ENCODE data around the gene VSIG8.

Gene VSIG8

GRCh38 chr1:159900086-159900680 lies 37.7 kb upstream of the VSIG8 start, which contains the start of gene CFAP45:
Gene CFAP45 (minus strand): TSS chr1:159900165. CDS start chr1:159900098, 67 bp downstream.
- peak within 1 kb of the TSS; percentile 75 for H3K27ac ChIP-seq
- TF ChIP-seq, protein P1, sequence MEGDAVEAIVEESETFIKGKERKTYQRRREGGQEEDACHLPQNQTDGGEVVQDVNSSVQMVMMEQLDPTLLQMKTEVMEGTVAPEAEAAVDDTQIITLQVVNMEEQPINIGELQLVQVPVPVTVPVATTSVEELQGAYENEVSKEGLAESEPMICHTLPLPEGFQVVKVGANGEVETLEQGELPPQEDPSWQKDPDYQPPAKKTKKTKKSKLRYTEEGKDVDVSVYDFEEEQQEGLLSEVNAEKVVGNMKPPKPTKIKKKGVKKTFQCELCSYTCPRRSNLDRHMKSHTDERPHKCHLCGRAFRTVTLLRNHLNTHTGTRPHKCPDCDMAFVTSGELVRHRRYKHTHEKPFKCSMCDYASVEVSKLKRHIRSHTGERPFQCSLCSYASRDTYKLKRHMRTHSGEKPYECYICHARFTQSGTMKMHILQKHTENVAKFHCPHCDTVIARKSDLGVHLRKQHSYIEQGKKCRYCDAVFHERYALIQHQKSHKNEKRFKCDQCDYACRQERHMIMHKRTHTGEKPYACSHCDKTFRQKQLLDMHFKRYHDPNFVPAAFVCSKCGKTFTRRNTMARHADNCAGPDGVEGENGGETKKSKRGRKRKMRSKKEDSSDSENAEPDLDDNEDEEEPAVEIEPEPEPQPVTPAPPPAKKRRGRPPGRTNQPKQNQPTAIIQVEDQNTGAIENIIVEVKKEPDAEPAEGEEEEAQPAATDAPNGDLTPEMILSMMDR (conservative IDR thresholded peaks at IDR 0.05): no peak

DNA sequence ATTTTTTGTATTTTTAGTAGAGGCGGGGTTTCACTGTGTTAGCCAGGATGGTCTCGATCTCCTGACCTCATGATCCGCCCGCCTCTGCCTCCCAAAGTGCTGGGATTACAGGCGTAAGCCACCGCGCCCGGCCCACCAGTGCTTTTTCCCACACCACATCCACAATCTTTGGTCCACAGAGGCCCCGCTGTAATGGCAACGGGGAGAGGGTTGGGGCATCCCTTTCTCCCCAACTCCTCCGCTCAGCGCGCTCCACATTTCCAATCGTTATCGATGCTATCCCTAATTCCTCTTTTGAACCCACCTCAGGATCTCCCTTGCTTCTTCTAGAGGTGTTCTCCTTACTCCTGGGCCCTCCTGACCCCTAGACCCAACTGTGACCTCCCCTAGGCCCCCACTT lies 37.2 kb upstream of the VSIG8 start:
- H3K27ac ChIP-seq: peak overlapping the region; percentile 75

GRCh38 chr1:159898527-159898926 lies 36.1 kb upstream of the VSIG8 start:
- no peak overlapping the region for H3K27ac ChIP-seq
- TF ChIP-seq, protein P1 (conservative IDR thresholded peaks at IDR 0.05): no peak

DNA sequence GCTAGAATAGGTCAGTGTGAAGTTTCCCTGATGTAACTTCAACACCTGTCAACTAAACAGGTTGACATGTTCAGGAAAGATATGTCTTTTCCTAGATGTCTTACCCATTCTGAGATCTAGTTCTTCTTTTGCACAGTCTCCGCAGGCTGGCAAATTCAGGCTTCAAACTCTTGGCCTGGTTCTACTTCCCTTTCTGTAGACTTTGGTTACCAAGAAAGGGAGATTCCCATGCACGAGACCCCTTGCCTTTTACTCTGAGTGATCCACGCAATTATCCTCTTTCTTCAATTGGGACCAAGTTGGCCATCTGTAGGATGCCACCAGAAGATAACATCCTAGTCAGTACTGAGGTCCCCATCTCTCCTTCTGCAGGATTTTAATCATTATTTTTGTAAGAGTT lies 35.5 kb upstream of the VSIG8 start:
- H3K27ac ChIP-seq: no peak overlapping the region
- TF ChIP-seq, protein P1 (conservative IDR thresholded peaks at IDR 0.05): no peak

GRCh38 chr1:159896546-159896930 lies 34.1 kb upstream of the VSIG8 start:
- TF ChIP-seq, protein P1 (conservative IDR thresholded peaks at IDR 0.05): no peak
- no peak overlapping the region for H3K27ac ChIP-seq

- TF ChIP-seq, protein P1 (conservative IDR thresholded peaks at IDR 0.05): no peak
- no peak overlapping the region for H3K27ac ChIP-seq
These were observed 33.5 kb upstream of the VSIG8 start for GRCh38 chr1:159895836-159896545.

DNA sequence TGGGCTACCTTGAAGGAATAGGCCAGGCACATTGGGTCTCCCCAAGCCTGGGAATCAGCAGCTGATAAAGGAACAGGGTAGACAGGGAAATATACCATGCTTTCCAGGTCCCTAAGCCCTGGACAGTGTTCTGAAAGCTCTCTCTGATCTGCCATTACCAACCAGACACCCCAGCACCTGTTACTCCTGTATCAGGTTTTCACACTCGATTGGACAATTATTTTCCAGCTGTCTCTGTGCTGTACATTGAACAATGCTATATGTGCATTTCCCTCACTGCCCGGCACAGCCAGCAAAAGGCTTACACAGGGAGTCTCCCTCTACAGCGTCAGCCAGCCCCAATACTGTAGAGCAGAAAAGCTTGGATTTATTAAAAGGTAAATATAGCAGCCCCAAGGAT lies 32.8 kb upstream of the VSIG8 start:
- no peak overlapping the region for H3K27ac ChIP-seq
- TF ChIP-seq, protein P1 (conservative IDR thresholded peaks at IDR 0.05): no peak

GRCh38 chr1:159892944-159893343 lies 30.5 kb upstream of the VSIG8 start:
- no peak overlapping the region for H3K27ac ChIP-seq
- TF ChIP-seq, protein P1 (conservative IDR thresholded peaks at IDR 0.05): 0 out of 2 replicates have a peak, but pooled peaks have one; percentile 15

Data from VCaP (cell line).